Mesothelial cell of epicardium (in vitro differentiated cells): Measurements from ENCODE around the gene CIROP. TPM values are rescaled to one million over a fixed set of nuclear protein-coding genes. Genes with fewer than 3 reads are reported as not detected.

Experiments used
- DNase-seq, 2 experiments: peaks; one replicate each; pipeline ENCODE4 v3.0.0; 2021; ENCODE audit warnings: low spot score in 2 of 2; ENCODE audit not compliant: unreplicated experiment in 2 of 2
- H3K27ac Mint-ChIP-seq: 2 replicates; pipeline ENCODE4 v1.8.0; 2021; ENCODE audit warnings: mixed read lengths
- H3K27me3 Mint-ChIP-seq: 2 replicates; pipeline ENCODE4 v1.8.0; 2021; ENCODE audit warnings: low read depth, mixed read lengths
- H3K36me3 Mint-ChIP-seq: 2 replicates; pipeline ENCODE4 v1.8.0; 2021; ENCODE audit warnings: mixed read lengths
- H3K4me1 Mint-ChIP-seq: 2 replicates; pipeline ENCODE4 v1.8.0; 2021; ENCODE audit warnings: mixed read lengths
- H3K4me3 Mint-ChIP-seq: 2 replicates; pipeline ENCODE4 v1.8.0; 2021; ENCODE audit warnings: mild to moderate bottlenecking, moderate library complexity, mixed read lengths
- H3K9me3 Mint-ChIP-seq: 2 replicates; pipeline ENCODE4 v1.8.0; 2021; ENCODE audit warnings: mixed read lengths
- CTCF ChIP-seq: fragments of 200-600 bp; sonication (generic); IDR thresholded peaks from one replicate; pipeline ENCODE4 v1.5.0; 2021; ENCODE audit warnings: antibody characterized with exemption; ENCODE audit not compliant: unreplicated experiment
- total RNA-seq: library from RNA; stranded (reverse); gene quantifications from 3 replicates; pipeline ENCODE4 v1.2.1, GENCODE V29; 2021

CIROP gene
- total RNA-seq, 1 donor from 2014 or later: not detected

DNA sequence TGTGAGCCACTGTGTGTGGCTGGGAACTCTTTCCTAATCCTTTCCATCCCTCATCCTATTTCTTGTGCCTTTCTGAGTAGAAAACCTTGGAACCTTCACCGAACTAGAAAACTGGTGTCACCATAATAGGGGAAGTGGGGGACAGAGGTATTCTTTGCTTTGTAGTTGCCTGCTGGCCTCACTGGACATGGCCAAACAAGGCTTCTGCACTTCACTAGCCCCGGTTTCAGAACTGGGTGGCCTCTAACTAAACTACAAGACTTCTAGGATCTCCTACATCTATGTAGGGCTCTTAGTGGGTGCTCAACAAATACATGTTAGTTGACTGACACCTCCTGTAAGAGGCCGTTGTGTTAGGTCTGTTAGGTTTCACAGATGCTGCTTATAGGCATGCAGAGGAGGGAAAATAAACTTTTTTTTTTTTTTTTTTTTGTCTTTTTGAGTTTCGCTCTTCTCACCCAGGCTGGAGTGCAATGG is 597 bp upstream of the CIROP start:
- TF ChIP-seq CTCF: no peak
- no peaks in the 10 kb centered on the region for H3K36me3 Mint-ChIP-seq
- peaks cover 15% of the 10 kb centered on the region for H3K27me3 Mint-ChIP-seq
- no peak for DNase-seq
- H3K9me3 Mint-ChIP-seq: no peaks in the 10 kb centered on the region
- H3K27ac Mint-ChIP-seq: no peak overlapping the region
- H3K4me1 Mint-ChIP-seq: no peaks in the 10 kb centered on the region
- H3K4me3 Mint-ChIP-seq: no peak overlapping the region

GRCh38 chr14:23104070-23104590 is 659 bp downstream of the CIROP start:
- Mint-ChIP-seq H3K9me3 (no peaks in the 10 kb centered on the region), H3K36me3 (peaks cover 2% of the 10 kb centered on the region), H3K27ac (no peak overlapping the region), H3K4me1 (no peaks in the 10 kb centered on the region), H3K4me3 (no peak overlapping the region), H3K27me3 (peaks cover 15% of the 10 kb centered on the region)
- no peak for DNase-seq
- TF ChIP-seq CTCF: no peak

- Mint-ChIP-seq H3K4me3 (no peak overlapping the region), H3K36me3 (peaks cover 3% of the 10 kb centered on the region), H3K27me3 (peaks cover 15% of the 10 kb centered on the region), H3K27ac (no peak overlapping the region), H3K4me1 (no peaks in the 10 kb centered on the region), H3K9me3 (no peaks in the 10 kb centered on the region)
- no peak for DNase-seq
- no peak for TF ChIP-seq CTCF
These were observed 1.2 kb downstream of the CIROP start for GRCh38 chr14:23103581-23103980.

DNA sequence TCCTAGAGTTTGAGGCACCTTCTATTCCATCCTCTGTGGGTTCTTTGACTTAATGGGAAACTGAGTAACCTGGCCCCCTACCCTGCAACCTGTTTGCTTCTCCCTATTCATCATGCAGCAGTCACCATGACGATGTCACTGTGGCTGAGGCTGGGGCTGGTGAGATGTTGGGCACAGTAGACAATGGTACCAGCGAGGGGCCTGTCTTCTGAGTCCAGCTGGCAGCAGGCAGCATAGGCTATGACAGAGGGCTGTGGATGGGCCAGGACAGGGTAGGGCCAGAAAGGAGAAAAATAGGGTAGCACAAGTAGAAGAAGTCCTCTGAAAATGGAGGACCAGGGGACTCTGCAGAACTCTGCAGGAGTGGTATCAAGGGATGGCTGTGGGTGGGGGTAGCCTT is 2.0 kb downstream of the CIROP start:
- no peak overlapping the region for H3K4me3 Mint-ChIP-seq
- H3K9me3 Mint-ChIP-seq: no peaks in the 10 kb centered on the region
- DNase-seq: no peak
- H3K36me3 Mint-ChIP-seq: peaks cover 5% of the 10 kb centered on the region
- H3K27me3 Mint-ChIP-seq: peaks cover 15% of the 10 kb centered on the region
- H3K4me1 Mint-ChIP-seq: no peaks in the 10 kb centered on the region
- TF ChIP-seq CTCF: no peak
- no peak overlapping the region for H3K27ac Mint-ChIP-seq

DNA sequence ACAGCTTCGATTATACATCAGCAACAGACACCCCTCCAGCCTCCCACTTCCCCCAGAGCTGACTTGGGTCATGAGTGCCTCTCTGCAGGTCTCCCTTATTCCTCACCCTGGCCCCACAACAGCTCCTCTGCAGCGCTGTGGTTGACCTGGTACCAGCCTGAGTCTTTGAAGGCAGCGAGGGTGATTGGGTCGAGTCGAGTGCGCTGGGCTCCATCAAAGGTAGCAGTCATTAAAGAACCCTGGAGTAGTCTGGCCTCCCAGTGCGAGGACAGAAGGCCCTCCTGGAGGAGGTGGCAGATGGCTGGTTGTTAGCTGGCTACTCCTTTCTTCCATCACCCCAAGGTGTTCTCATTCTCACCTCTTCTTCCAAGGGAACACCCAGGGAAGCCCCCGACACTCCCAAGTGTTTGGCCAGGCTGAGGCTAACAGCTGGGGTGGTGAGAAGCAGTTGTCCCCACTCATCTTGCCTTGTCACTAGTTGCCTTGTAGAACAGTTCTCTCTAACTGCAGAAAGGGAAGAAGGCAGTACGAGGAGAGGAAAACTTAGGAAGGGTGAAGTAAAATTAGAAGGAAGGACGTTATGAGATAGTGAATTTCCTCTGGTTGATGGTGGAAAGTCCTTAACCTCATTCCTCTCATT is 2.7 kb downstream of the CIROP start:
- H3K36me3 Mint-ChIP-seq: peaks cover 12% of the 10 kb centered on the region

More for the DNA sequence above, 2.7 kb downstream of the CIROP start:
- Mint-ChIP-seq H3K4me3 (no peak overlapping the region), H3K27ac (no peak overlapping the region), H3K9me3 (no peaks in the 10 kb centered on the region), H3K27me3 (peaks cover 15% of the 10 kb centered on the region), H3K4me1 (peaks cover 4% of the 10 kb centered on the region)
- DNase-seq: no peak
- no peak for TF ChIP-seq CTCF
